Erythroblast (primary cell): ENCODE measurements around the gene DHRS13.

Source experiments
- GATA1 ChIP-seq: IDR thresholded peaks from 2 replicates; pipeline ENCODE4 v1.6.1; 2011; ENCODE audit warnings: low read depth, mild to moderate bottlenecking, control low read depth, low read length, moderate library complexity
- POLR2A ChIP-seq: IDR thresholded peaks from 2 replicates; pipeline ENCODE4 v1.6.1; 2011; ENCODE audit warnings: mild to moderate bottlenecking, low read length

GRCh38 chr17:28906276-28906675 is 3.4 kb upstream of the DHRS13 start:
- TF ChIP-seq POLR2A = no peak
- TF ChIP-seq GATA1 = no peak
